GM18520 (cell line): ENCODE results near the gene IGFL3.
"Not testable (repeated sequence)": the region's sequence is repeated elsewhere in the genome, so short reads cannot be mapped to it uniquely, and the experiment has no call there.

ENCODE experiments used
- ATAC-seq: cut with Tn5 transposase; IDR thresholded peaks from one replicate; pipeline ENCODE4 v1.9.1; 2021; ENCODE audit not compliant: unreplicated experiment

Gene IGFL3

GRCh38 chr19:46124638-46125115 is at the start of gene IGFL3:
IGFL3 (minus strand) TSS chr19:46124688; CDS start chr19:46124649, 39 bp downstream.
- ATAC-seq, result no peak

- ATAC-seq, result no peak
Observed at GRCh38 chr19:46173886-46174480, 49.5 kb upstream of the IGFL3 start.

GRCh38 chr19:46162731-46163130 is 38.2 kb upstream of the IGFL3 start:
- no peak for ATAC-seq

- not testable (repeated sequence) for ATAC-seq
Observed at GRCh38 chr19:46161642-46162257, 37.3 kb upstream of the IGFL3 start.

- ATAC-seq, result no peak
Observed at GRCh38 chr19:46160233-46160775, 35.8 kb upstream of the IGFL3 start.

- no peak for ATAC-seq
Observed at GRCh38 chr19:46159418-46160232, 35.1 kb upstream of the IGFL3 start.

- ATAC-seq, result no peak
Observed at GRCh38 chr19:46155237-46155636, 30.7 kb upstream of the IGFL3 start.

- no peak for ATAC-seq
Observed at GRCh38 chr19:46150606-46151005, 26.1 kb upstream of the IGFL3 start.

GRCh38 chr19:46147791-46148288 is 23.4 kb upstream of the IGFL3 start, which contains the start of gene IGFL2:
IGFL2 (plus strand) TSS chr19:46148238; CDS start chr19:46148279, 41 bp downstream.
- ATAC-seq, result no peak

- no peak for ATAC-seq
Observed at GRCh38 chr19:46147166-46147740, 22.8 kb upstream of the IGFL3 start.

- no peak for ATAC-seq
Observed at GRCh38 chr19:46144756-46145155, 20.3 kb upstream of the IGFL3 start.

GRCh38 chr19:46142294-46142693 is 17.8 kb upstream of the IGFL3 start:
- ATAC-seq, result no peak

GRCh38 chr19:46141421-46141820 is 16.9 kb upstream of the IGFL3 start:
- ATAC-seq, result no peak

GRCh38 chr19:46137915-46138473 is 13.5 kb upstream of the IGFL3 start:
- ATAC-seq, result no peak

GRCh38 chr19:46134527-46134926 is 10.0 kb upstream of the IGFL3 start:
- no peak for ATAC-seq

GRCh38 chr19:46133777-46134241 is 9.3 kb upstream of the IGFL3 start:
- ATAC-seq, result no peak

GRCh38 chr19:46133101-46133627 is 8.7 kb upstream of the IGFL3 start:
- no peak for ATAC-seq

GRCh38 chr19:46132508-46133100 is 8.1 kb upstream of the IGFL3 start:
- no peak for ATAC-seq

GRCh38 chr19:46131485-46132143 is 7.1 kb upstream of the IGFL3 start:
- ATAC-seq, result no peak
